ENCODE measurements around the gene KCNE3.

Gene KCNE3

DNA sequence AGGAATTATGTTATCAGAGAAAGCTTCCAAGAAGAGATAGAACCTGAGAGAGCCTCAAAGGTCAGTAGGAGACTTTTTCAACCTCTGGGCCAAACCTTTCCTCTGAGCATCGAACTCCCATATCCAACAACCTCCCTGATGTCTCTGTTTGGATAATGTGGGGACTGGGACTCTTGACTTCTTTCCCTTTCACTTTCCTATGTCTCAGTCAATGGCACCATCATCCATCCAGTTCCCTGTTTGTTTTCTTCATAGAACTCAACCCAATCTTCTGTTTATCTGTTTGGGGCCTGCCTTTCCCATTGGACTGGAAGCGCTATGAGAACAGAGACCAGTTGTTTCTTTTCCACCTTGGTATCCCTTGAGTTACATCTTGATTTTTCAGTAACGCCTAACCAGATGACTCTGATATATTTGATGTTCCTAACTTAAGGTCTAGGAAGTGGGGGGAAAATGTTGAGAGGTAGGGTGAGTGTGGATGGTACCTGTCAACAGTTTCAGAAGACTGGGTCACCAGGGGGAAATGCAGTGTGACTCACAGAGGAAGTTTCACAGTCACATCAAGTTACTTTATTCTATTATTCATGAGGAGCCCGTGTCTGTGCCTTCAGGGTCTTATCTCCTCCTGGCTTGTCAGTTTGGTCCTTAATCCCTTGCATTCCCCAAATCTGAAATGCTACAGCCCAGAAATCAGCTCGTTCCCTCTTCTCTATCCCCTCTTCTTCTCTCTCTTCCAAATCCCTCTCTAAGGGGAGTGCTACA lies 4.5 kb upstream of the KCNE3 start:
- no peak for DNase-seq (ENCODE audit: low read depth)

DNA sequence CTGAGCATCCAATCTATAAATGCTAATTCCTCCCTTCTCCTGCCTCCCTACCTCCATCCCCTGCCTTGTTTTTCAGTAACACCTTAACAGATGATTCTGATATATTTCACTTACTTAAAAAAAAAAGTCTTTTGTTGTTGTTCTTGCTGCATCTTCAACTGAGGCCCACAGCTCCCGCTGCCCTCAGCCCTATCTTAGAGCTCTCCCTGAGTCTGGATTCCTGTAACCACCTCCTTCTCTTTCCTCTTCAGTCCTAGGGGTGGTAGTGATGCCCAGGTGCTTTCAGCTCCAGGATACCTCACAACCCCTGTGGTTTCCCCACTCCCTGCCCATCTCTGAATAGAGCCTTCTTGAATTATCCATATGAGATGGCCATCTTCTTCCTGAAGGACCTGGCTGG lies 3.7 kb upstream of the KCNE3 start:
- DNase-seq (ENCODE audit: low read depth): no peak

DNA sequence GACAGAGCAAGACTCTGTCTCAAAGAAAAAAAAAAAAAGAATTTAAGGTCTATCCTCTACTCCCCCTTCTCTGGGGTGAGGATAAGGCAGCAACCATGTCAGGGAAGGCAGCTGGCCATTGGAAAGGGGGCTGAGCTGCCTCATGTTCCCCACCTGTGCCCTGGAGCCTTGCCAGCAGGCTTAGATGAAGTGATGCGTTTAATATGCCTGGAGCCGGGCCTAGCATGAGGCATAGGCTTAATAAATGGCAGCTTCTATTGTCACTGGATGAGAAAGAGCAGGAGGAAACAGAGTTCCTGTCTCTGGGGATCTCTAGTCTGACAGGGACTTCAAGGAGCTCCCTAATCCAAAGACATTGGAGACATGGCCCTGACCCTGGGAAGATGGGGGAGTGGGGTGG lies 3.2 kb upstream of the KCNE3 start:
- no peak for DNase-seq (ENCODE audit: low read depth)

DNA sequence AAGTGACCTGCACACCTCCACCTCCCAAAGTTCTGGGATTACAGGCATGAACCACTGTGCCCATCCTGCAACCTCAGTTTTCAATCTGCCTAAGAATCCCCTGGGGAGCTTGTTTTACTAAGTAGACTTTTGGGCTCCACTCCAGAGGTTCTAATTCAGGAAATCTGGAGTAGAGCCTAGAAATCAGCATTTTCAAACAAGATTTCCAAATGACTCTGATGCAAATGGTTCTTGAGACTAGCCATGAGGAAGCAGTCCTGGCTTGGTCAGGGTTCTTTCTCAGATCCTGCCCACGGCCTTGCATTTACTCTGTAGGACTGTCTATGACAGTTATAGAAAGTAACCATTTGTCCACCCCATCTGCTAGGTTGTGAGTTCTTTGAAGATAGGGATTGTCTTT lies 1.6 kb upstream of the KCNE3 start:
- DNase-seq (ENCODE audit: low read depth): no peak

DNA sequence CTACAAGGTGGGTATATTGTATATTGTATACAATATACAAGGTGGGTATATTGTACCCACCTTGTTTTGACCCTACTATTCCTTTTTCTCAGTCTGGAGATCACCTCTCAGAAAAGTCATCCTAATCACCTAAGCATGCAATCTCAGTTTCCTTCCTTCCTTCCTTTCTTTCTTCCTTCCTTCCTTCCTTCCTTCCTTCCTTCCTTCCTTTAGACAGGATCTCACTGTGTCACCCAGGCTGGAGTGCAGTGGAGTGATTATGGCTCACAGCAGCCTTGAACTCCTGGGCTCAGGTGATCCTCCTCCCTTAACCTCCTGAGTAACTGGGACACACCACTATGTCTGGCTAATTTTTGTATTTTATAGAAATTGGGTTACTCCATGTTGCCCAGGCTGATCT lies 1.2 kb upstream of the KCNE3 start:
- no peak for DNase-seq (ENCODE audit: low read depth)

DNA sequence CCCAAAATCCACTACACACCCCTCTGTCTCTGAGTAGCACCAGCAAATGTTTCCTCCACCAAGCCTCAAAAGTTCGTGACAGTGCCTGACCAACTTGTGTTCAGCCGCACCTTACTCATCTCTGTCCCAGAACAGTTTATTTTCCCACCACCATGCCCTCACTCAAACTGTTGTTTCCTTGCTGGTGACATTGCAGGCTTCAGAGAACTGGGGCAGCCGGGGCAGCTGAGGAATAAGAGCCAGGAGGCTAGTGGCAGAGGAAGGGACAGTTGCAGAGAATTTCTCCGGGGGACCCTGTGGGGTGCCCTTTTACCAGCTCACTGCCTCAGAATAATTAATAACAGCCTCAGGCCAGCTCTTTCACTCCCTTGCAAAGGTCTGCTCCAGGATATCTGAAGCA lies 709 bp upstream of the KCNE3 start:
- no peak for DNase-seq (ENCODE audit: low read depth)

DNA sequence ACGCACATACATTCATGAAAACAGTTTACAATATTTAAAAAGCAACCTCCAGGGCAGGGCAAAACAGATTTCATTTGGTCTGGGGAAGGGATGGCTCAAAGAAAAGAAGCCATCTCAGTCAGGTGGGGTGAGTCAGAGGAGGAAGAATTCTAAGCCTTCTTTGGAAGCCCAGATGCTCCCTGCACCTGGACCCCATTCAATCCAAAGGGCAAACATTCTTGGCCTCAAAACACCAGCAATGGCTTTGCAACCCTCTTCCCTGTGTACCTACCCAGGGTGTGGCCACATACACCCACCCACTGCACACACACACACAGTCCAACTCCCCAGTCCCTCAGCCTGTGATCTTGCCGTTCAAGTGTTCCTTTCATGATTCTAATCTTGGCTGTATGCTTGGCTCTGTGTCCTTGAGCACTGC lies 2.0 kb downstream of the KCNE3 start:
- no peak for DNase-seq (ENCODE audit: low read depth)

DNA sequence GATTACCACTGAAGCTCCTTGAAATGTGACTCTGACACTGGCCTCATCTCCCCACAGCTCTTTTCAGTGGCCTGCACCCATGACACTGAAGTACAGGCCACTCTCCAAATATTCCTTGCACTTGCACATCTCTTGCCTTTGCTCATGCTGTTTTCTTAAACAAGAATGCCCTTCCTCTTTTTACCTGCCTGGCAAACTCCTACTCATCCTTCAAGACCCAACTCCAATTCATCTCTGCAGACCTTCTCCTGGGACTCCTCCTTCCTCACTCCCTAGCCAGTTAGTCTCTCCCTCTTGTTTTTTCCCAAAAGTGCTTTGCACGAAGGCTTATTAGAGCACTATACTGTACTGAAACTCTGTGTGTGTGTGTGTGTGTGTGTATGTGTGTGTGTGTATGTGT lies 2.6 kb downstream of the KCNE3 start:
- no peak for DNase-seq (ENCODE audit: low read depth)

DNA sequence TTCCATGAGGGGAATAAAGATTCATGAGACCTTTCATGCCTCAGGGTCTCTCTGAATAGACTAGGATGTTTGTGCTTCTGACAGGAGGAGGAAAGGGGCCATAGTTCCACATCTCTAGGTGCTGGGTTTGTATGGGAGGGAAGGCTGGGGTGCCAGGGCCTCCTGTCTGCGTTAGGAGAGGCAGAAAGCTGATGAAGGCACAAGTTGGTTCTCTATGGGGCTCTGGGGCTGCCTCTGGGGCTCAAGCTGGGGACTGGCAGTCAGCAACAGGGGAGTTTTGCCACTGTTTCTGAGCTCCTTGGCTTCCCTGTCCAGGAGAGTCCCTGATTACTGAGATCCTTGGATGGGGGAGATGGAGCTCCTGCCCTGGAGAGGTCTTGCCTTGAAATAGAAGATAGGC lies 4.1 kb downstream of the KCNE3 start:
- no peak for DNase-seq (ENCODE audit: low read depth)

DNA sequence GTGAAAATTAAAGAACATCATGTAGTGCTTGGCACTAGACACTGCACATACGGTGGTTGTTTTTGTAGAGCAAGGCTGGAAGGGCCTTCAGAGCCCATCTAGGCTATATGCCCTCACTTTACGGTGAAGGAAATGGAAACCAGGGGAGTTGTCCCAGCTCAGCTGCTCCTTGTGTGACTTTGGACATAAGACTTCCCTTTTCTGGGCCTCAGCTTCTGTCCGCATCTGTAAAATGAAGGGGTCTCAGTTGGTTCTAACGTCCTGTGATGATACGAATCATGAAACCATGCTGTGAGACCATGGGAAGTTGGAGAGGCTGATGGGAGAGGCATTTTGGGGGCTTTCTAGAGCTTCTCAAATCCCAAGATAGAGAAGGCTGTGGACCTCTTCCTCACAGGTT lies 4.7 kb downstream of the KCNE3 start:
- DNase-seq (ENCODE audit: low read depth): no peak

DNA sequence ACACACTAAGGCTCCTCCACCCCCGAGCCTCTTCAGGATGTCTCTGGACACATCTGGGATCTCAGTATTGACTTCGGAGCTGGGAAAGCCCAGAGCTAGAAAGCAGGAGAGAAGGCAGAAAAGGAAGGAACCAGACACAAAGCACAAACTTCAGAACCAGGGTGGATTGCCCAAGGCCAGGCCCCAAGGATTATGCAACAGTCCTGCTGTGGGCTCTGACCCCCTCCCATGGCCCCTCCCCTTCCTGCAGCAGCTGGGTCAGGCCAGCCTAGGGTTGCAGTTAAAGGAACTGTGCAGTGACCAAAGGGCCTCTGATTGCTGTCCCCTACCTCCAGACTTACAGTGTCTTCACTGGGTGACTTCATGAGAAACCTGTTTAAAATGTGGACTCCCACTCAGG lies 5.3 kb downstream of the KCNE3 start:
- DNase-seq (ENCODE audit: low read depth): no peak

DNA sequence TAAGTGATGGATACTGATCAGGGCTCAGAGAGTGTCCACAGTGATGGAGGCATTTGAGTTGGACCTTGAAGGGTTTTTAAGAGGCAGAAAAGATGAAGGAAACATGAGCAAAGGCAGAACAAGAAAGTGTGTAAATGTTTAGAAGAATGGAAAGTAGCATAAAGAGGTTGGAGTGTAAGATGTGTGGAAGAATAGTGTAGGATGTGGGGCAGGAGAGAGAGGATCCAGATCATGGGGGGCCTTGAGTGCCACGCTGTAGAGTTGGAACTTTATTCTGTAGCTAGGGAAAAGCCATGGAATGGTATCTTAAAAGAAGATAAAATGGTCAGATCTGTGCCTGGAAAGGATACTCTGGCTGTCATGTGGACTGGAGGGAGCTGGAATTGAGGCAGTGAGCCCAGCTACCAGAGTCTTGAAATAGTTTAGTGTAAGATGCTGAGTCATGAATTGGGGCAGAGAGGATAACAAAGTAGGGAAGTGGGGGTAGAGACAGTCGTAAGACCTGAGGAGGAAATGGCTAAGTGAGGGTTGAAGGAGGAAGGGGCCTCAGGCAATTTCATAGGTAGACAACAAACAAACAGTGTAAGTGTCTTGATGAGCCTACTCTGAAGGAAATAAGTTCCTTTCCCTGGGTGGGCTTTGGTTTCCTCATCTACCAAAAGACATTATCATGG lies 6.7 kb downstream of the KCNE3 start:
- DNase-seq (ENCODE audit: low read depth): no peak

DNA sequence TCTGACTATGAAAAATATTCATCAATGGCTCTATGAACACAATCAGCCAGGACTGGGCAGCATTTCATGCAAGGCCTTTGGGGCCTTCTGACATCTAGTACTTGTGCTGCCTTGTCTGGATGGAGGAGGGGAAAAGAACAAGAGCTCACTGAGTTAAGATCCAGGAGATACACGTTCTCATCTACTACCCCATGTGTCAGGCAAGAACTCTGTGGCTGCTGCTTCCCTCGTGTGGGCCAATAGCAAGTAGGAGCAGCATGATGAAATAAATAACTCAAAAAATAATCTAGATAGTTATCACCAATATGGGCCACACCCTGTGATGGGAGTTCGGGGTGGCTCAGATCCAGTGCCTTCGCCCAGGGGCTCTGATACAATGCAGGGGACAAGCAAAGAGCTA lies 7.3 kb downstream of the KCNE3 start:
- DNase-seq (ENCODE audit: low read depth): no peak

DNA sequence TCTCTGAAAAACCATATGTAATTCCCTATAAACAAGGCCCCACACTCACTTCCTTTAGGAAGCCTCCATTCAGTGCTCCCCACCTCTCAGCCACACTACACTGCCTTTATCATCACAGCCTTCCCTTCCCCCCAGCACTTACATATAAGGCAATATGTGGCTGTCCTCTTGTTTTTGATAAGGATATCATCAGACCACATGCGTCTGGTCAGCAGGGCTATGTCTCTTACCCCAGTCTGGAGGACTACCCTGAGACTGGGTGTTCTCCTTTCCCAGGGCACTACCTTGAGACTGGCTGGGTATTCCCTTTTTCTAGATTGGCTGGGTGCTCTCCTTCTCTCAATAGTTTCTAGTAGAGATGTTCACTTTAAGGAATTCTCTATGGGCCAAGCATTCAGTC lies 7.8 kb downstream of the KCNE3 start:
- DNase-seq (ENCODE audit: low read depth): no peak

DNA sequence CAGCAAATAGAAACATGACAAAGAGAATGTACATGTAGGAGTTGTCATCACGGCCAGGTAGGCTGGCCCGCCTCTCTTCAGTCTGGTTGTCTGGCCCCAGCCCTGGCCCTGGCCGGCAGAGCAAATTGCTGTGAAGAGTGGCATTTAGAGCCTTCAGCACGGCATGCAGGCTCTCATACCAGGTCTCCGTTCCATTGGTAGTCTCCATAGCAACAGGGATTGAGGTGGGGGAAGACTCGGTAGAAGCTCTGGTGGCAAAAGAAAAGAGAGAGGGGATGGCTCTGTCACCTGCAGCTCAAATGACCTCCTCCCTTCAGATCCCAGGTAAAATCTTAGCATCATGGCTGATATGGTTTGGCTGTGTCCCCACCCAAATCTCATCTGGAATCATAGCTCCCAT lies 10.0 kb downstream of the KCNE3 start:
- no peak for DNase-seq (ENCODE audit: low read depth)

DNA sequence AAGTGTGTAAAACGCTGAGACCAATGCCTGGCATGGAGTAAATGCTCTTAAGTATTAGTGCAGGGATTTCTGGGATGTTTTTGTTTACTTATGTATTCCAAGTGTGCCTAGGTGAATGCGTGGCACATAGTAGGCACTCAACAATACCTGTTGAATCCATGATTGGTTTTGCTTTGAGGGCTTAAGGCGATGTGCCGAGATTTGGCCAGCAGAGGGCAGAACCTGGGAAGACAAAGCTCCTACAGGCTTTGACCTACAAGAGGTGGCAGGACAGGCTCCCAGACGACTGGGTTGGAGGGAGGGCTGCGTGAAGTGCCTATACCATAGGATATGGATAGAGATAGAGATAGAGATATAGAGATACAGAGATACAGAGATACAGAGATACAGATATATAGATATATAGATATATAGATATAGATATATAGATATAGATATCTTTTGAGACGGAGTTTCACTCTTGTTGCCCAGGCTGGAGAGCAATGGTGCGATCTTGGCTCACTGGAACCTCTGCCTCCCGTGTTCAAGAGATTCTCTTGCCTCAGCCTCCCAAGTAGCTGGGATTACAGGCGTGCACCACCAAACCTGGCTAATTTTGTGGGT lies 13.9 kb downstream of the KCNE3 start:
- peak; percentile 38 for DNase-seq (ENCODE audit: low read depth)

DNA sequence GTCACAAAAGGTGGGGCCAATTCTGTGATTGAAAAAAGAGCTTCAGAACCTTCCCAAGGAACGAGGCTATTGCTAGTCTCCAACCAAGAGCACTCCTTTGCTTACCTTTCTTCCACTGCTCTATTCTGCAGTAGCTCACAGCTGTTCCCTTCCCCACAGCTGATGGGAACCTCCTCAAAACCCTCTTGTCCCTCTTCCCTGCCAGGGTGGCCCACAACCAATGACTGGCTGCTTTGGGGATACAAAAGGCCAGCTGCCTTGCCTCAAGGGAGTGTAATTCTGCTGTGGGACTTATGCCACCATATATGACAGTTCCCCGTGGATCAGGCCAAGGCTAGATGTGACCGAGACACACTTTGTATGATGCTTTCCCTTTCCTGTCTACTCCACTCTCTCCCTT lies 15.0 kb downstream of the KCNE3 start:
- no peak for DNase-seq (ENCODE audit: low read depth)

DNA sequence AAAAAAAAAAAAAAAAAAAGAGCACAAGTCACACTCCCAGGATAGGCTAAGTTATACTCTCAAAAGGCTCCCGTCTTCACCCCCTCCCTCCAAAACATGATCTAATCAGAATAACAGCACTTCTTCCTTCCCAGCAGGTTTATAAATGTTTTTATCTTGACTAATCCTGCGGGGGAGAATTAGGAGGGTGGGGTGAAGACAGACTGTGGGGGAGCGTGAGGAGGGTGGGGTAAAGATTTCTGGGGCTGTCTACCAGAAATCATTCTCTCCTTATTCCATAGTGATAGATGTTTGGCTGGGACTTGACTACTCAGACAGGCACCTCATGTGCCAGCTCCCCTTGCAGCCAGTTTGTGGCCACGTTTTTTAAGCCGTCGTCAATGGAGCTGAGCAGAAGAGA lies 17.0 kb downstream of the KCNE3 start:
- no peak for DNase-seq (ENCODE audit: low read depth)

DNA sequence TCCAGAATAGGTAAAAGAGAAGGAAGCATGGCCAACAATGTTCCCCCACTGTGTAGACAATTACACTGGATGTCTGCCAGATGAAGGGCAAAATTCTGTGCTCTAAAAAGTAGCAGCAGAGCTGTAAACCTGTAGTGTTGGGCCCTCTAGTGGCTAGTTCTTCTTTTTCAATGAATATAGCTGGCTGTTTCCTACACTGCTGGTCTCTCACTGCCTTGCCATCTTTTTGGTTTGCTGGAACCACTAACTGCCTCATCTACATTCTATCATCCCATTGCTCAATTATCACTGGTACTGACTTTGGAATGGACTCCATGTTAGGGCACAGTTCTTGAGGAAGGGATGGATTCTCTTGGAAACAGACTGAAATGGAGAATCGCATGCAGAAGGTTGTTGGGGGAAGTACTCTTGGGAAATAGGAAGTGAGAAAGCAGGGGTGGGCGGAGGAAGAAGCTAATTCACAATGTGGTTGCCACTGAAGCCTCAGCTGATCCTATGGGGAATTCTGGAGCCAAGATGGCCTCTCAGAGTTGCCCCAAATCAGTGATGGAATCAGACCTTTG lies 17.9 kb downstream of the KCNE3 start:
- DNase-seq (ENCODE audit: low read depth): no peak

DNA sequence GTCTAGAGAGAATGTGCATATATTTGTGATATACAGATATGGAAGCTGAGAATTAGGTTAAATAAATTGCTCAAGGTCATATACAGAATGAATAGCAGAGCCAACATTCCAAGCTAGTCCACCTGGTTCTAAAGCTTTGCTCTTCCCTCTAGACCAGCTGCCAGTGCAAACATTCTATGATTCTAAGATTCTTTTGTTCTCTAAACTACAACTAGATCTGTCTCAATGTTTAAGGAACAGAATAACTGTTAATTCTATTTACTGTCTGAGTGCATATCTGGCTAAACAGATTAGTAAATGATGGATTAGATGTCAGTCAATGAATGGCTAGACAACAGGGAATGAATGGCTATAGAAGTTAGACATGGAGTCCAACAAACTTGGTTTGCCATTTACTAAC lies 19.6 kb downstream of the KCNE3 start:
- no peak for DNase-seq (ENCODE audit: low read depth)

DNA sequence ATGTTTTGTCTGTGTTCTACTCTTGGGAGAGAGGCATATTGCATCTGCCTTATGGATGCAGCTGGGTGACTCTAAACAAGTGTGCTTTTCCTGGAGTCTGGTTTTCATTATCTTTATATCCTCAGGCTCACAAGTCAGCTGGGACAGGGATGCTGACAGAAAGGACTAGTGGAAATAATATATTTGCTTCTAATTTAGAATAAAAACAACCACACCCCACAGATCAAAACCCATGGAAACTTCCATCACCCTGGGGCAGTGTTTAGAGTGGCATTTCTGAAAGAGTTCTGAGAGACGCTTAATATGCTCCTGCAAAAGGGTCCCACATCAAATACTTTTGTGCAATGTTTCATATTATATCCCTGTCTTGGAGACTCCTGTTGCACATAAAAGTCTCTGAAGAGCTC lies 20.8 kb downstream of the KCNE3 start:
- no peak for DNase-seq (ENCODE audit: low read depth)

DNA sequence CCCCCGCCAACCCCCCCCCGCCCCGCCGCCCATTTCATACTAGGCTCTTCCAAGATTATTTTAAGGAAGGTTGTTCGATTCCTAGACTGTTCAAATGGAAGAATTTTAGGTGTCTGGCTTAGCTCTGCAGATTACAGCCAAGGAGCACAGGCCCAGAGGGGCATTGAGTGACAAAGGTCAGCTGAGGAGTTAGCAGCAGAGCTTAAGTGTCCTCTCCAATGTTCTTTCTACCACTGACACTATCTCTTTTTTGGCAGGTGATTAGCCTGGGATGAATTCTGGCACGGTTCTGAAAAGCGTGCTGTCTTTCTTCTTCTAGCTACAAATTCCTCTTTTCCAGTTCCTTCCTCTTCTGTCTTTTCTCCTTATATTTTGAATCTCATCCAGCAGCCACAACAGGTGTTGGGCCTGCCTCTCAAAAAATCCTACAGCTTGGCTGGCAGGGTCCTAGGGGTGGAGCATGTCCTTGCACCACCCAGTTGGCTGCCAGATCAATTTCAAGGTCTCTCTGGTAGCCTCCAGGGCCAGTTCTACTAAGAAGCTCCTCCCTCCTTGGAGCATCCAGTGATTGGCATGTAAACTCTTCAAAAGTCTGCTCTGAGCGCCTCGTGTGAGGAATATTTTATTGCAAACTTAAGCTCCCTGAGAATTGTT lies 23.0 kb downstream of the KCNE3 start:
- DNase-seq (ENCODE audit: low read depth): no peak
